ENCODE data around the gene SGMS1.

DNA sequence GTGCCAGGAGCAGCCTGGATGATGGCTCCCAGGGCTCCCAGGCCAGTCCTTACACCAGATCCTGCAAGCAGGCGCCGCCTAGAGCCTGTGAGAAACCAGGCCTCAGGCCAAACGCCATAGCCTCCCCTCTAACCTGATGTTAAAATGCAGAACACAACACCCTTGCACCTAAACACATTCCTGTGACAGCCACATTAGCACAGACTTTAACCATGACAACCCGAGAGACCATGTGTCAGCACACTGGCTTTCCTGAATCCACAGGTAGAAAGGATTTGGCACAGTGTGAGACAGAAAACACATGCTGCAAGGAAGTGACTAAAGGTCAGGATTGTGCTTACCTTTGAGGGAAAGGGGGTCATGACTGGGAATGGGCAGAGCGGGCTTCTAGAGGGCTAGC lies 59.9 kb downstream of the SGMS1 start:
- TF ChIP-seq, protein P1, sequence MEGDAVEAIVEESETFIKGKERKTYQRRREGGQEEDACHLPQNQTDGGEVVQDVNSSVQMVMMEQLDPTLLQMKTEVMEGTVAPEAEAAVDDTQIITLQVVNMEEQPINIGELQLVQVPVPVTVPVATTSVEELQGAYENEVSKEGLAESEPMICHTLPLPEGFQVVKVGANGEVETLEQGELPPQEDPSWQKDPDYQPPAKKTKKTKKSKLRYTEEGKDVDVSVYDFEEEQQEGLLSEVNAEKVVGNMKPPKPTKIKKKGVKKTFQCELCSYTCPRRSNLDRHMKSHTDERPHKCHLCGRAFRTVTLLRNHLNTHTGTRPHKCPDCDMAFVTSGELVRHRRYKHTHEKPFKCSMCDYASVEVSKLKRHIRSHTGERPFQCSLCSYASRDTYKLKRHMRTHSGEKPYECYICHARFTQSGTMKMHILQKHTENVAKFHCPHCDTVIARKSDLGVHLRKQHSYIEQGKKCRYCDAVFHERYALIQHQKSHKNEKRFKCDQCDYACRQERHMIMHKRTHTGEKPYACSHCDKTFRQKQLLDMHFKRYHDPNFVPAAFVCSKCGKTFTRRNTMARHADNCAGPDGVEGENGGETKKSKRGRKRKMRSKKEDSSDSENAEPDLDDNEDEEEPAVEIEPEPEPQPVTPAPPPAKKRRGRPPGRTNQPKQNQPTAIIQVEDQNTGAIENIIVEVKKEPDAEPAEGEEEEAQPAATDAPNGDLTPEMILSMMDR (IDR thresholded peaks at IDR 0.05) = no peak
- no peak for TF ChIP-seq POLR2A (IDR thresholded peaks at IDR 0.05)
